ENCODE data around the gene MORN3. TPM values are rescaled to one million over a fixed set of nuclear protein-coding genes. Genes with fewer than 3 reads are reported as not detected.

Gene MORN3
- total and polyA plus RNA-seq, 2 donors (not counting 1 experiment from before 2014, with no cell fraction given): 0.22 to 1.3 TPM

- peaks cover under 1% of the 10 kb centered on the region for H3K79me2 ChIP-seq (ENCODE audit: control insufficient read depth, insufficient read depth, low read length)
- peaks cover 7 to 11% of the 10 kb centered on the region in 2 donors for H3K4me1 ChIP-seq (ENCODE audit: control insufficient read depth in 2 of 2, insufficient read depth in 2 of 2, low read length in 2 of 2)
- H3K36me3 ChIP-seq (replicated peaks in 1 of 2; ENCODE audit: control extremely low read depth in 1 of 2, control insufficient read depth in 1 of 2, extremely low read depth in 1 of 2, insufficient read depth in 2 of 2, low read length in 1 of 2): no peaks in the 10 kb centered on the region
- no peak overlapping the region for H3K4me3 ChIP-seq (ENCODE audit: control extremely low read depth in 1 of 5, extremely low read depth in 1 of 5, insufficient read depth in 1 of 5, low read depth in 2 of 5, low read length in 4 of 5)
- WGBS (ENCODE audit: insufficient coverage): 96% methylated on average over 8 of the region's 10 CpGs
- Mint-ChIP-seq H3K27ac (no peak overlapping the region), H3K4me1 (peaks cover 11% of the 10 kb centered on the region), H3K27me3 (no peaks in the 10 kb centered on the region), H3K4me3 (no peak overlapping the region), H3K9me3 (ENCODE audit: insufficient read depth) (no peaks in the 10 kb centered on the region)
- no peak overlapping the region for H3K27ac ChIP-seq (ENCODE audit: low read length in 2 of 2)
- DNase-seq (no peak), ATAC-seq (ENCODE audit: low read depth) (no peak)
- CTCF ChIA-PET: interaction anchor here (0.6 kb wide), 1 partner anchor 18 kb away, joined by 3 read pairs; no protein-coding TSS in a partner anchor
- H3K27me3 ChIP-seq (replicated peaks in 1 of 4; ENCODE audit: control extremely low read depth in 1 of 4, control insufficient read depth in 3 of 4, insufficient read depth in 4 of 4, low read length in 3 of 4): no peaks in the 10 kb centered on the region
- H2AFZ ChIP-seq (ENCODE audit: insufficient read depth, low read depth, low read length, poor library complexity, severe bottlenecking): no peak overlapping the region
- H3K4me2 ChIP-seq (replicated peaks; ENCODE audit: low read depth, low read length, poor library complexity, severe bottlenecking): no peak overlapping the region
- H4K20me1 ChIP-seq (ENCODE audit: control insufficient read depth, insufficient read depth, low read length, poor library complexity, severe bottlenecking): no peaks in the 10 kb centered on the region
- H3K9ac ChIP-seq (ENCODE audit: low read length): no peak overlapping the region
- no peak for TF ChIP-seq CTCF (IDR thresholded peaks at IDR 0.05)
- no peak for TF ChIP-seq EZH2 (IDR thresholded peaks at IDR 0.05; ENCODE audit: borderline replicate concordance, insufficient read depth, low read depth, low read length, poor library complexity, severe bottlenecking)
- intact Hi-C loops (cut with micrococcal nuclease): no loop called here
- POLR2A ChIA-PET: interaction anchor here (0.8 kb wide), 1 partner anchor 29 kb away, joined by 3 read pairs; no protein-coding TSS in a partner anchor
- H3K9me3 ChIP-seq (ENCODE audit: control extremely low read depth in 1 of 3, control insufficient read depth in 2 of 3, insufficient read depth in 1 of 3, low read length in 2 of 3): peaks cover 0 to 3% (median 0%) of the 10 kb centered on the region in 3 donors
Observed at GRCh38 chr12:121717041-121717699, 47.7 kb upstream of the MORN3 start.

- Mint-ChIP-seq H3K9me3 (ENCODE audit: insufficient read depth) (no peaks in the 10 kb centered on the region), H3K27ac (no peak overlapping the region), H3K4me3 (no peak overlapping the region), H3K4me1 (peaks cover 16% of the 10 kb centered on the region), H3K27me3 (no peaks in the 10 kb centered on the region)
- no peak for DNase-seq
- peaks cover 0 to 3% (median 0%) of the 10 kb centered on the region in 3 donors for H3K9me3 ChIP-seq (ENCODE audit: control extremely low read depth in 1 of 3, control insufficient read depth in 2 of 3, insufficient read depth in 1 of 3, low read length in 2 of 3)
- no peak overlapping the region for H3K9ac ChIP-seq (ENCODE audit: low read length)
- H4K20me1 ChIP-seq (ENCODE audit: control insufficient read depth, insufficient read depth, low read length, poor library complexity, severe bottlenecking): no peaks in the 10 kb centered on the region
- H3K36me3 ChIP-seq (replicated peaks in 1 of 2; ENCODE audit: control extremely low read depth in 1 of 2, control insufficient read depth in 1 of 2, extremely low read depth in 1 of 2, insufficient read depth in 2 of 2, low read length in 1 of 2): no peaks in the 10 kb centered on the region
- ATAC-seq (ENCODE audit: low read depth): no peak
- H2AFZ ChIP-seq (ENCODE audit: insufficient read depth, low read depth, low read length, poor library complexity, severe bottlenecking): no peak overlapping the region
- no peaks in the 10 kb centered on the region for H3K27me3 ChIP-seq (replicated peaks in 1 of 4; ENCODE audit: control extremely low read depth in 1 of 4, control insufficient read depth in 3 of 4, insufficient read depth in 4 of 4, low read length in 3 of 4)
- H3K4me1 ChIP-seq (ENCODE audit: control insufficient read depth in 2 of 2, insufficient read depth in 2 of 2, low read length in 2 of 2): peaks cover 16 to 20% of the 10 kb centered on the region in 2 donors
- H3K27ac ChIP-seq (ENCODE audit: low read length in 2 of 2): no peak overlapping the region
- H3K4me3 ChIP-seq (ENCODE audit: control extremely low read depth in 1 of 5, extremely low read depth in 1 of 5, insufficient read depth in 1 of 5, low read depth in 2 of 5, low read length in 4 of 5): no peak overlapping the region
- H3K4me2 ChIP-seq (replicated peaks; ENCODE audit: low read depth, low read length, poor library complexity, severe bottlenecking): no peak overlapping the region
- ChIA-PET POLR2A (no interaction called here), CTCF (interaction anchor here (0.6 to 1.7 kb wide), 4 partner anchors 17 to 78 kb away, joined by 3 to 7 read pairs (median 3); partner anchors contain the start of gene RHOF)
- peaks cover 8% of the 10 kb centered on the region for H3K79me2 ChIP-seq (ENCODE audit: control insufficient read depth, insufficient read depth, low read length)
- TF ChIP-seq CTCF (IDR thresholded peaks at IDR 0.05) (no peak), EZH2 (IDR thresholded peaks at IDR 0.05; ENCODE audit: borderline replicate concordance, insufficient read depth, low read depth, low read length, poor library complexity, severe bottlenecking) (no peak)
- 80% methylated on average over 5 of the region's 6 CpGs for WGBS (ENCODE audit: insufficient coverage)
- intact Hi-C loops (cut with micrococcal nuclease): no loop called here
Observed at GRCh38 chr12:121715862-121716435, 46.5 kb upstream of the MORN3 start.

Data from B cell (primary cell).